NCI-H82 (cell line): ENCODE measurements around the gene NGDN.
A peak's percentile ranks its signal among the peaks of the same experiment; 100 is the strongest.

Source experiments
- DNase-seq: peaks from one replicate; lab custom pipeline; 2025; lab: John Stamatoyannopoulos, UW

Gene NGDN

DNA sequence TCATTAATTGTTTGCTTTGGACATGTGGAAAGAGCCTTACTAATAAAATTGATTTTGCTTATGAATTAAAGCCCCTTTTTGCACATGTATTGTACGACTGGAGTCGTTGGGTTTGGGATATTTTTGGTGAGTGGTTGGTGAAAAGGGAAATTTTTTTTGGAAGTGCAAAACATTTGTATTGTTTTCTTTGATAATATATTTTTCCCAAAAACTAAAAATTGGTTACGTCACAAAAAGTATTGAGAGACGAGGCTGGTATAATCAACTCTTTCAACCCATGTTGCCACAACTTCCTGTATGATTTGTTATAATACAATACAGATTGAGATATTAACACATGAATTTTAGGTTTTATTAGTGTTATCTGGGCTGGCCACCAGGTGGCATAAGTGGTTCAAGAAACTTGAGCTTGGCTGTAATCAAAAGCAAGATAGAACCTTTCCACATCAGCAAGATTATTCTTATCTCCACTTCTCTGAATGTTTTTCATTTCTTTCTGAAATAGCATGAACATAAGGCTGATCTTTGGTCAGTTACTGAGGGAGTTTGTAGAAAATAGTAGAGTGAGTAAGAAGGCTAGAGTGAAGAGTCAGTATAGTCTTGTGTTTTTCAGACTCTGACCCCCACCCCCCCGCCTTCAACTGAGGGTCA, 8.7 kb downstream of the NGDN start:
- peak; percentile 64 for DNase-seq

GRCh38 chr14:23481362-23481970, 12.0 kb downstream of the NGDN start:
- no peak for DNase-seq

DNA sequence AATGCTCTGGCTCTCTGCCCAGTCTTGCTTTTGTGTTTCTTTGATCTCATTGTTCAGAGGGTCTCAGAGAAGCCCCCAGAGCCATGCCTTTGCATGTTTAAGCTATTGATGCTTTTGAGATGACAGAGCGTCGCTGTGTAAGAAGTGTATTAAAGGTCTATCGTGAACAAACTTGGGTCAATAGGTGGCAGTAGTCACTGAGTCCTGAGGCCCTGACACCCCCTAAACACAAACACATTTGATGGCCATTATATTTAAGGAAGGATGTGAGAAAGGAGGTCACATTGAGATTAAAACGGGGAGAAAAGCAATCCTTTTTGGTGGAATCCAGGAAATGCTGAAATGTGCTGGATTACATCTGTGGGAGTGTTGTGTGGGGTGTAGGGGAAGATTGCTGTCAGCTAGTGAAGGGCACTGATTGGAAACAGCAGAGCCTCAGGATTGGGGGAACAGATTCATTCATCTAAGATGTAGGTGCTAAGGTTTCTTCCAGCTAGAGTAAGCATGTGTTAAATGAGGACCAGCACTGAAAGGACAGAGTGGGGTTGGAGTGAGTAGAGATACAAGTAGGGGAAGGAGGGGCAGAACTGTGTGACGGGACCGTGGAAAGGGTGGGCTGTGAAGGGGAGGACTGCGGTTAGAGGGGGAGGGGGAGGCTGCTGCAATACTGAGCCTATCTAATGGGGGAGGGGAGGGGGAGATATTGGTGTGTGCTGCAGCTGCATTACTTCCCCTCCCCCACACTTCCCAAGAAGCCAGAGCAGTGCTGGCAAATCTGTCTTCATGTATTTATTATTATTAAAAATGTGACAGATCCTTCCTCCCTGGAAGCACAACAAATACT, 12.7 kb downstream of the NGDN start:
- DNase-seq, result peak; percentile 27

DNA sequence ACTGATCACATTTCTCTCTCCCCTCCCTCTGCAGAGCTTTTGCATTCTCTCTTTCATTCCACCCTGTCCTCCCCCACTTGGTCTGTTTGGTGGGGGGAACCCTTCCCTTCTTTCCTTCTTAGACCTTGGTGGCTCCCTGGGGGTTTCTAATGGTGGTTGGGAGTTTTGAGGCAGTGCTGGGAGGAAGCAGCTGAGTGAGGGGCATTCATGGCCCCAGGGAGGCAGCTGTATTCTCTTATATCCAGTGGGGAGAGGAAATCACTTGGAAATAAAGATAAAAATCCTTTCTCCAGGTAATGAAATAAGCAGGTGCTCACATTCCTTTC, 13.3 kb downstream of the NGDN start:
- no peak for DNase-seq

GRCh38 chr14:23483236-23483854, 13.8 kb downstream of the NGDN start:
- peak; percentile 81 for DNase-seq

GRCh38 chr14:23485326-23485725, 15.8 kb downstream of the NGDN start:
- DNase-seq, result no peak

DNA sequence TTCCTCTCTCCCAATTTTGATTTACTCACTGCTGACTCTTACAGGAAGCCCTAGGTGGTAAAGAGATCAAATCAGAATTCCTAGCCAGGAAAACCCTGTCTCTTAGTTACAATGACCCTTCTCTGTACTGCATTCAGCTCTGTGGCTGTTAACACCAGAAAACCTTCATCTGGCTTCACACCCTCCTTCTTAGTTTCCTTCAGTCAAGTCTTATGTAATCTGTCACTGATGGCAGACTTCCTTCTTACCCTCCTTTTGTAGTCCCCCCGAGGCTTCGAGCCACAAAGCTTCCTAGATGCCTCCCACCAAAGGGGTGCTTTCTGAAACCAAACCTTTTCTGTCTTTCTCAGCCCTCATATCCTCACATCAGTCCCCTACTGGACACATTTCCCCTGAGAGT, 16.5 kb downstream of the NGDN start:
- DNase-seq, result no peak

GRCh38 chr14:23487216-23487615, 17.7 kb downstream of the NGDN start:
- no peak for DNase-seq

DNA sequence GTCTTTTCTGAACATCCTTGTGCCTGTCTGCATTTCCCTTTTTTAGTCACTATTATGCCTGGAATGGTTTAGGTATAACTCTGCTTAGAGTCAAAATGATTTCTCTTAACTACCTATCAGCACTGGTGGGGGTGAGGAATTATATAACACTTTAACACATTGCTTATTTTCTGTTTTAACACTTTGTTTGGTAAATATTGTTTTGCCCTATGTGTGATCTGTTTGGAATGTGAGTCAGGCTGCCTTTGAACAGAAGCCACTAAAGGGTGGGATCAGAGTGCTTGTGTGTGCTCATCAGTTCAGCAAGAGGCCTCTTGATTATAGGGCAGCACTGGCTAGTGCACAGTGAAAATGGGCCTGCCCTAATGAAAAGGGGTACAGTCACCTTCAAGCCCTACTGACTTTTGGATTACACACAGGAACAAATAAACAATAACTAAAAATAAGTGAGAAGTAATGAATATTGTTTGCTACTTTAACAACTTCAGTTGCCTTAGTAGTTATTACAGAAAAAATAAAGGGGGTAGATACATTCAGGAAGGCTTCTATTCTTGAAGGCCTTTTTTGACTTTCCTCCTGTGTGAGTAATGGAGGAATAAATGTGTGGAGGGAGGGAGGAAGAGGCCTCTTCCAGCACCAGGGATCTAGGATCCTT, 23.2 kb downstream of the NGDN start:
- DNase-seq, result no peak

- peak; percentile 21 for DNase-seq
Measured at GRCh38 chr14:23494223-23494622, 24.7 kb downstream of the NGDN start.

DNA sequence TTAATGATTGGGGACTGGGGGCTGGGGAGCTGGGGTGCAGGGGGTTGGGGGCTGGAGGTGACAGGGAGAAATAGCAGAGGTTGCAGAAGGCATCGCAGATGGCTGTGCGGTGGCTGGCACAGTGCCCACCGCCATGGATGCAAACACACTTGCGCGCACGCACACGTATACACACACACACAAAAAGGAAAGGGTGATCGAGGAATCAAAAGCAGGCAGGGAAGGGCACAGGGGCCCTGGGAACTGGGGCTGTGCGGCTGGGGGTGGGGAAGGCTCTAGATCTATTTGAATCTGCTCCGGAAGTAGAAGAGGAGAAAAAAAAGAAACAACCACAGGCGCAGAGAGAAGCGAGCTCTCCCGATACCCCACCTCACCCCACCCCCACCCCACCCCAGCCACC, 42.7 kb downstream of the NGDN start:
- DNase-seq, result peak; percentile 19

GRCh38 chr14:23513005-23513817, 43.7 kb downstream of the NGDN start:
- DNase-seq, result no peak

- no peak for DNase-seq
Measured at GRCh38 chr14:23513818-23514643, 44.5 kb downstream of the NGDN start.

DNA sequence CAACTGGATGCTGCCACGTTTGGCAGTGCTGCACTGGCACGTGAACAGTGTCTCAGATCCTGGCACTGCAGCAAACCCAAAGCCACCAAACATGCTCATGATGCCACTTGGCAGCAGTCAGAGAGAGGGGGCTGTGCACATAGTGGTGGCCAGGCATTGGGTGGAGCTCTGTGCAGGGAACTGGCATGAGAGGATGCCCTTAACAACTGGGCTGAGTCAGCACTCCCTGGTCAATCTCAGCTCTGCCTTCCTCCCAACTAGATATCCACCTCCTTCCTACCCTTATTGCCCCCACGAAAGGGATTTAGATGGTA, 45.1 kb downstream of the NGDN start:
- DNase-seq, result no peak

DNA sequence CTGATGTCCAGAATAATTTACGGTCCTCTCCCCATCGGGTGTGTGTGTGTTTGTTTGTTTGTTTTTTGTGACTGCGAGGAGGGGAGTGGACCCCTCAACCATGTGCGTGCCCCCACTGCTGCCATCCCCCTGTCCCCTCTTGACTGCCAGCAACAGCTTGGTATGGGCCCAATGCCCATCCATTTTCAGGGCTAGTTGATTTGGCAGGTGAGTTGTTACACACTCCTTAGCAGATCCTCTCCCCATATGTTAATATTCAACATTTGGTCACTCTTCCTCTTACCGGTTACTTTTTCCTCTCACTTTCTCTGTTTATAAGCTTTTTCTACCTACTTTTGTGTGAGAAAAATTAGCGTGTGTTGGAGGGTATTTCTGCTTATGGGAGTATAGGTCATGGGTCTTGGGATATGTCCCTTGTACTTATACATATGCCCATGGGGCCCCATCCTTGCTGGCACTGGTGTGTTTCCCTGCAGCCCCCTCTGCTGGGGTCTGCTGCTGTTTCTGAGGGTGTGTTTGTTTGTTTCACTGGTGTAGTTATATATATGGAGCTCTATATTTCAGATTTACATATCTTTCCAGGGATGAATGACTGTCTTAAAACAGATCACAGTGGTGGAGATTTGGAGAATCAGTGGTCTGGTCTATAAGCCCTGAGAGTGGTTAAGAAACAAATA, 48.3 kb downstream of the NGDN start:
- DNase-seq, result peak; percentile 33

DNA sequence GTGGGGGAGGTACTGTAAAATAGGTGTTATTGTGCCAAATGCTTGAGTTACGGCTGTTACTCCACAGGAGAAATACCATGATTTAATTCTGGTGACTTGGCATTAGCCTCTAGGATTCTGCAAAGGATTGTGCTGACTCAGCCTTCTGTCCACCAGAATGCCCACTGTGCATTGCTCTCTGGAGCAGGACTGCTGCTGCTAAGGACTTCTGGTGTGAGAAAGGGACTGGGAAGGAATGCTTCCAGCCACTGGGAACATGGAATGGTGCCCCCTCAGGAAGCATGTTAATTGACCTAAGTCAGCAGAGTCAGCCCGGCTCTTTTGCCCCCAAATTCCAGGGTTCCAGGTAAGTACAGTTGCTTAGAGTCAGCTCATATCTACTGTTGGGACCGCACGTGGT, 49.2 kb downstream of the NGDN start:
- DNase-seq, result no peak

DNA sequence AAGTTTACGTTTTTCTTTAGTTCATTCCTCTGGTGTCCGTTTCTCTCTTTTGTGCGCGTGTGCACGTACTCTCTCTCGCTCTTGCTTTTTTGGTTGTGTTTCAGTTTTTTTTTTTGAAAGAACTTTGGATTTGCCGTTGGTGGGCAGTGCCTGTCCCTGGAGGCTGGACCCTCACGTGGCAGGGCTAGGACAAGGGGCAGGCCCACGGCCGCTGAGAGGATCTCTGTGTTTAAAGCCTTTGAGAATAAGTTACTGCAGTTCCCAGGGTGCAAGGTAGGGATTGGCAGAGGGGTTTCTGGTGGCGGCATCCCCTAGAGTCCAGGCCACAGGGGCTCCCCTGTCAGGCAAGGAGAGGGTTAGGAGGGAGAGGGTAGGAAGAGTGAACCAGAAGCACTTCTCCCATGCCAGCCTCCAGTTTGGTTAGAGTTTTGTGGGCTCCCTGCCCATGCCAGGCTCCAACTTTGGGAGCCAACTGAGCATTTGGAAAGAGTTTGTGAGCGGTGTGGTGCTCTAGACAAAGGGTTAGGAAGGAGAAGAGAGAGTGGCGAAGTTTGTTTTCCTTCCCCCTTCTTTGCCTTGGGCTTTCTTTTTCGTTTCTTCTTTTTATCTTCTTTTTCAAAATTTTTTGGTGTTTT, 51.5 kb downstream of the NGDN start:
- DNase-seq, result no peak

DNA sequence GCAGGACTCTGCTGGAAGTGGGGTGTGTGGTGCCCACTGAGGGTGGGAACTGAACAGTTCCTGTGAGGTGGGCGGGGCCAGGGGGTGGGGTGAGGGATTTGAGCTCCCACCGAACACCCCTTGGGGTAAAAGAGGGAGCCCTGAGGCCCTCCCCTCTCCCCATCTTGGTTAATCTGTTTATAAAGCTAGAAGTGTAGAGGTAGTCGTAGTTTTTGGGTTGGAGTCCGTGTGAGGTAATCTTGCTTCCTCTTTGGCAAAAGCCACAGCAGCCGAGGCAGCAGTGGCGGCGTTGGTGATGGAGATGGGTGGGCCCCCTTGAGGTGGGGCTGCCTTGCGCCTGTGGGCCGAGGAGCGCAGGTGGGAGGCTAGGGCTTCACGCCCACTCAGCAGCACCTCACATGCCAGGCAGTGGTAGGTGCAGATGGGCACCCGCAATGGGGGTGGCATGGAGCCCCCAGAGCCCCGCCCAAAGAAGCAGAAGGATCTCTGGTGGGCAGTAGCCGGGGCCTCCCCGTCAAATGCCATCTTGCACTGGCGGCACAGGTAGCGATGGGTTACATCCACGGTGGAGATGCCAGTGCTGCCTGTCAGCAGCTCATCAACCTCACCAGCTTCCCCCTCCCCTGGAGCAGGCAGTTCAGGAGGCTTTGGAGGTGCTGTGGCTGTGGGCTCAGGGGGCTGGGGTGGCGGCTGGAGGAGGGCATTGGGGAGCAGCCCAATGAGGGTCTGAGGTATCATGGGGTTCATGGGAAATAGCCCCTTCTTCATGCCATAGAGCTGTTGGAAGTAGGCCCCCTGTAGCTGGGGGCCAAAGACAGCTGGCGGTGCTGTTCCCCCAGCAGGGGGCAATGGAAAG, 52.5 kb downstream of the NGDN start:
- DNase-seq, result no peak
